CD4-positive, alpha-beta T cell (primary cell): ENCODE results near the gene EFCAB10. TPM values are rescaled to one million over a fixed set of nuclear protein-coding genes. Genes with fewer than 3 reads are reported as not detected.
A peak's percentile ranks its signal among the peaks of the same experiment; 100 is the strongest.

Source experiments
- ATAC-seq: fragments of 200-7000 bp; cut with Tn5 transposase; one replicate; pipeline ENCODE4 v1.10.0; 2022; ENCODE audit warnings: mild to moderate bottlenecking; ENCODE audit not compliant: poor library complexity
- CTCF ChIA-PET: fragments of 350-600 bp; sonication (Branson Sonifier 250); formaldehyde crosslinking; loops from one replicate; lab custom pipeline; 2021; ENCODE audit warnings: antibody characterized with exemption, inconsistent platforms; lab: Charles Lee
- POLR2A ChIA-PET: fragments of 350-600 bp; sonication (Branson Sonifier 250); formaldehyde crosslinking; loops from one replicate; lab custom pipeline; 2021; ENCODE audit warnings: antibody characterized with exemption, inconsistent platforms; lab: Charles Lee
- DNase-seq, 14 experiments: peaks; one replicate each; pipeline ENCODE4 v3.0.0-alpha.2; 2013 to 2020; ENCODE audit warnings: mixed read lengths in 2 of 14
- H3K27ac ChIP-seq, 2 donors: one replicate each; pipeline versions ENCODE4 v1.5.1 to v1.7.0; 2013; ENCODE audit warnings: low read length in 2 of 2, low read depth in 1 of 2, mild to moderate bottlenecking in 1 of 2
- H3K27me3 ChIP-seq, 2 experiments: 1 replicate in 1 of 2; 2 replicates in 1 of 2; pipeline versions ENCODE4 v1.6.1 to v1.7.0; 2013; ENCODE audit warnings: low read length in 2 of 2, control low read depth in 1 of 2, mild to moderate bottlenecking in 1 of 2, moderate library complexity in 1 of 2; ENCODE audit not compliant: insufficient read depth in 2 of 2, control insufficient read depth in 1 of 2
- H3K36me3 ChIP-seq: one replicate; pipeline ENCODE4 v1.6.1; 2013; ENCODE audit warnings: low read length, control low read depth; ENCODE audit not compliant: insufficient read depth
- H3K4me1 ChIP-seq: one replicate; pipeline ENCODE4 v1.6.1; 2013; ENCODE audit warnings: low read length, control low read depth; ENCODE audit not compliant: insufficient read depth
- H3K4me3 ChIP-seq: one replicate; pipeline ENCODE4 v1.5.1; 2013; ENCODE audit warnings: mild to moderate bottlenecking, low read length, moderate library complexity
- H3K9me3 ChIP-seq, 2 experiments: 1 replicate in 1 of 2; 2 replicates in 1 of 2; pipeline versions ENCODE4 v1.6.1 to v1.7.0; 2013; ENCODE audit warnings: low read length in 2 of 2, mild to moderate bottlenecking in 2 of 2, control low read depth in 1 of 2, moderate library complexity in 1 of 2; ENCODE audit not compliant: control insufficient read depth in 1 of 2, insufficient read depth in 1 of 2
- H3K27ac Mint-ChIP-seq: one replicate; pipeline ENCODE4 v1.8.0; 2020; ENCODE audit warnings: mixed read lengths
- H3K27me3 Mint-ChIP-seq: one replicate; pipeline ENCODE4 v1.8.0; 2021; ENCODE audit warnings: mixed read lengths
- H3K36me3 Mint-ChIP-seq: one replicate; pipeline ENCODE4 v1.8.0; 2021; ENCODE audit warnings: low read depth, mixed read lengths
- H3K4me1 Mint-ChIP-seq: one replicate; pipeline ENCODE4 v1.8.0; 2021; ENCODE audit warnings: low read depth, mixed read lengths
- H3K4me3 Mint-ChIP-seq: one replicate; pipeline ENCODE4 v1.8.0; 2020; ENCODE audit warnings: mild to moderate bottlenecking, mixed read lengths
- H3K9me3 Mint-ChIP-seq: one replicate; pipeline ENCODE4 v1.8.0; 2020; ENCODE audit warnings: mixed read lengths
- intact Hi-C, 2 experiments: fragments of 100-400 bp; cut with DNase I in 1 of 2; cut with micrococcal nuclease in 1 of 2; formaldehyde crosslinking; loops; one replicate each; pipeline versions ENCODE4 v1.15.1 to v1.9.0; 2023 to 2025; cut with DNase I, micrococcal nuclease
- total RNA-seq, 174 experiments: library from RNA in 2 of 174; stranded (reverse) in 2 of 174; gene quantifications; one replicate each; pipeline ENCODE4 v1.2.3 and lab custom pipeline; 2021 to 2026
- TF ChIP-seq, protein P1 (sequence below): fragments of 200-600 bp; IDR thresholded peaks from one replicate; pipeline ENCODE4 v1.8.0; 2022; ENCODE audit warnings: antibody characterized with exemption, mild to moderate bottlenecking

Gene EFCAB10
- total RNA-seq, 2 experiments from 2014 or later, result 0.78 to 1.1 TPM

DNA sequence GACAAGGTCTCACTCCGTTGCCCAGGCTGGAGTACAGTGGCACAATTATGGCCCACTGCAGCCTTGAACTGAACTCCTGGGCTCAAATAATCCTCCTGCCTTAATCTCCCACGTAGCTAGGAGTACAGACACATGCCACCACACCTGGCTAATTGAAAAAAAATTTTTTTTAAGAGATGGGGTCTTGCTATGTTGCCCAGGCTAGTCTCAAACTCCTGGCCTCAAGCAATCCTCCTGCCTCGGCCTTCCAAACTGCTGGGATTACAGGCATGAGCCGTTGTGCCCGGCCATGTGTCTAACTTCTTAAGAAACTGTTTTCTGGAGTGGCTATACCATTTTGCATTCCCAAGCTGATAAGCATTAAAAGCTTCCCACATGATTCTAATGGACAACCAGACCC lies 9.5 kb upstream of the EFCAB10 start:
- no peaks in the 10 kb centered on the region for H3K36me3 Mint-ChIP-seq
- Histone ChIP-seq H3K4me3 (no peak overlapping the region), H3K9me3 (no peaks in the 10 kb centered on the region), H3K4me1 (peaks cover 8% of the 10 kb centered on the region), H3K36me3 (no peaks in the 10 kb centered on the region), H3K27ac (no peak overlapping the region), H3K27me3 (no peaks in the 10 kb centered on the region)
- H3K4me1 Mint-ChIP-seq, result peaks cover 10% of the 10 kb centered on the region
- ATAC-seq, result no peak
- no peak for DNase-seq
- POLR2A ChIA-PET, result no interaction called here
- no peaks in the 10 kb centered on the region for H3K9me3 Mint-ChIP-seq
- no peak overlapping the region for H3K27ac Mint-ChIP-seq
- TF ChIP-seq, protein P1, sequence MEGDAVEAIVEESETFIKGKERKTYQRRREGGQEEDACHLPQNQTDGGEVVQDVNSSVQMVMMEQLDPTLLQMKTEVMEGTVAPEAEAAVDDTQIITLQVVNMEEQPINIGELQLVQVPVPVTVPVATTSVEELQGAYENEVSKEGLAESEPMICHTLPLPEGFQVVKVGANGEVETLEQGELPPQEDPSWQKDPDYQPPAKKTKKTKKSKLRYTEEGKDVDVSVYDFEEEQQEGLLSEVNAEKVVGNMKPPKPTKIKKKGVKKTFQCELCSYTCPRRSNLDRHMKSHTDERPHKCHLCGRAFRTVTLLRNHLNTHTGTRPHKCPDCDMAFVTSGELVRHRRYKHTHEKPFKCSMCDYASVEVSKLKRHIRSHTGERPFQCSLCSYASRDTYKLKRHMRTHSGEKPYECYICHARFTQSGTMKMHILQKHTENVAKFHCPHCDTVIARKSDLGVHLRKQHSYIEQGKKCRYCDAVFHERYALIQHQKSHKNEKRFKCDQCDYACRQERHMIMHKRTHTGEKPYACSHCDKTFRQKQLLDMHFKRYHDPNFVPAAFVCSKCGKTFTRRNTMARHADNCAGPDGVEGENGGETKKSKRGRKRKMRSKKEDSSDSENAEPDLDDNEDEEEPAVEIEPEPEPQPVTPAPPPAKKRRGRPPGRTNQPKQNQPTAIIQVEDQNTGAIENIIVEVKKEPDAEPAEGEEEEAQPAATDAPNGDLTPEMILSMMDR, result no peak
- CTCF ChIA-PET, result no interaction called here
- H3K4me3 Mint-ChIP-seq, result no peak overlapping the region
- no peaks in the 10 kb centered on the region for H3K27me3 Mint-ChIP-seq
- intact Hi-C loops, result no loop called here

DNA sequence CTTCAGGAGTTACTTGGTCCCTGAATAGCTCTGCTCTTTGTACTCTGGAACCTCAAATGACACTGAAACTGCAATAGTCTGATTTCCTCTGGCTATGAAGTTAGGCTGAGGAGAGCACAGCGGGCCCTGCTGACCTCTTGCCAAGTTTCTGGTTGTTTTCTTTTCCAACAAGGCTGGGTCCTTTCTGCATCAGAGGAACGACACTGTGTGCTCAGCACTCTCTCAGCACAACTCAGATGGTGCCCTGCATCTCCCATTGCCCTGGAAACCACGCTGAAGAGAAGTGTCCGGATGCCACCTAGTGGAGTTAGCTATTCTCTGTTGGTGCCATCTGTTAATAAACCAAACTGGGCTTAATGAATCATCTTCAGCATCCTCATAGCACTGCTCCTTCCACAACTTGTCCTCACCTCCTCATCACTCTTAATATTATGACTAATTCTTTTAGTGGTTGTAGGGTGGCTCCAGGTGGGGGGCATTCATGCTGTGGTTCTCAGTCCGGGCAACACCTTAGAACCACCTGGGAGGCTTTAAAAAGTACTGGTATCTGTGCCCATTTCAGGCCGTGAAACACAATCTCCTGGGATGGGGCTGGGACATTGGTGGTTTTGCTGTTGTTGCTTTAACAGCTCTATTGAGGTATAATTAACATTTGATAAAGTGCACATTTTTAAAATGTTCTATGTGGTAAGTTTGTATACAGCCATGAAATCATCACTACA lies 8.2 kb upstream of the EFCAB10 start:
- Mint-ChIP-seq H3K36me3 (no peaks in the 10 kb centered on the region), H3K27me3 (no peaks in the 10 kb centered on the region), H3K27ac (no peak overlapping the region), H3K9me3 (no peaks in the 10 kb centered on the region), H3K4me1 (peaks cover 10% of the 10 kb centered on the region), H3K4me3 (no peak overlapping the region)
- intact Hi-C loops, result loop anchor here in 1 of 2 experiments (5.0 kb wide), 1 partner anchor 667 kb away; no protein-coding TSS in a partner anchor
- H3K4me3 ChIP-seq, result no peak overlapping the region
- no peaks in the 10 kb centered on the region for H3K27me3 ChIP-seq
- H3K4me1 ChIP-seq, result peaks cover 8% of the 10 kb centered on the region
- POLR2A ChIA-PET, result interaction anchor here (0.9 to 1.1 kb wide), 3 partner anchors 14 to 608 kb away, joined by 3 to 4 read pairs (median 4); no protein-coding TSS in a partner anchor
- no peak overlapping the region for H3K27ac ChIP-seq
- TF ChIP-seq, protein P1, result peak; percentile 63
- ATAC-seq, result peak; percentile 91
- DNase-seq, result peak; percentile 25 to 71 (median 32)
- no peaks in the 10 kb centered on the region for H3K36me3 ChIP-seq
- peaks cover 0 to 4% of the 10 kb centered on the region in 2 experiments for H3K9me3 ChIP-seq
- CTCF ChIA-PET, result no interaction called here

DNA sequence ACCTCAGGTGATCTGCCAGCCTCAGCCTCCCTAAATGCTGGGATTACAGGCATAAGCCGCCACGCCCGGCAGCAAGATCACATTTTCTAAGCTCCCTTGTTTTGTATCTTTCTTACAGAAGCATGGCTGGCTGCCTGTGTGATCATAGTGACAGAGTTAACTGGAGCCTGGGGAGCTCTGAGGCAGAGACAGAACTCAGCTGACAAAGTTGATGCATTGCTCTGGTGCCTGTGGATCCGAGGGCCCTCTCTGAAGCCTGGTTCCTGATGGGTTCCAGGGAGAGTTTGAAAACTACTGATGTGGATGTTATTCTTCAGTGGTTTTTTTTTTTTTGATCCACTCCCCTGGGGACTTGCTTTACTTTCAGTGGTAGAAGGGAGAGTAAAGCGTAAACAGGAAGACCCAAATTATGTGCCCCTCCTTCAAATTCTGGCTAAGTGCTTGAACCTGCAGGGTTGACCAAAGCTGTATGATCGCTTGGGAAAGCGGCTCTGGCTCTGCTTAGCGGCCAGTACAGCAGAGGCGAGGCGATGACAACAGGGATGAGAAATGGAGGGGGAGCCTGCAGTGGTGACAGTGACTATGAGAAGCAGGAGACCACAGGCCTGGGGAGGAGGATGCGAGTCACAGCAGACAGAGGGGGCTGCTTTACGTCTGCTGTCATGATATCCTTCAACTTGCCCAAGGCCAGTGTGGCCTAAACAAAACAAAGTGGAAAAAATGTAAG lies 6.8 kb upstream of the EFCAB10 start:
- TF ChIP-seq, protein P1, result no peak
- H3K9me3 ChIP-seq, result peaks cover 4 to 11% of the 10 kb centered on the region in 2 experiments
- no peak overlapping the region for H3K27ac ChIP-seq
- H3K27me3 Mint-ChIP-seq, result no peaks in the 10 kb centered on the region
- ATAC-seq (no peak), DNase-seq (no peak)
- ChIA-PET CTCF (no interaction called here), POLR2A (interaction anchor here (0.6 kb wide), 1 partner anchor 383 kb away, joined by 3 read pairs; no protein-coding TSS in a partner anchor)
- no peaks in the 10 kb centered on the region for H3K36me3 Mint-ChIP-seq
- no peaks in the 10 kb centered on the region for H3K36me3 ChIP-seq
- no peaks in the 10 kb centered on the region for H3K27me3 ChIP-seq
- no peak overlapping the region for H3K4me3 ChIP-seq
- intact Hi-C loops, result loop anchor here in 1 of 2 experiments (5.0 kb wide), 1 partner anchor 666 kb away; no protein-coding TSS in a partner anchor
- H3K4me1 Mint-ChIP-seq, result peaks cover 10% of the 10 kb centered on the region
- H3K9me3 Mint-ChIP-seq, result no peaks in the 10 kb centered on the region
- peaks cover 8% of the 10 kb centered on the region for H3K4me1 ChIP-seq
- H3K4me3 Mint-ChIP-seq, result no peak overlapping the region
- H3K27ac Mint-ChIP-seq, result no peak overlapping the region
